Measurements from ENCODE around the gene NPY2R.

The NPY2R gene

GRCh38 chr4:155249016-155249566, 40.7 kb downstream of the NPY2R start:
- no peak for DNase-seq

DNA sequence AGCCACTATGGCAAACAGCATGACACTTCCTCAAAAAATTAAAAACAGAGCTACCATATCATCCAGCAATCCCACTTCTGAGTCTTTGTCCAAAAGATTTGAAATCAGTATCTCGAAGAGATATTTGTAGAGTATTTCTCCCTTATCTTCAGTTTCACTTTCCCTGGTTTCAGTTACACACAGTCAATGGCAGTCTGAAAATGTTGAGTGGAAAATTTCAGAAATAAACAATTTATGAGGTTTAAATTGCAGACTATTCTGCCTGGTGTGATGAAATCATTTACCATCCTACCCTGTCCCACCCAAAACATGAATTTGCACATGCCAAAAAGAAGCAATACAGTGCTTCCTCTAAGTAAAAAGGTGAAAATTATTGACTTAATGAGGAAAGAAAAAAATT, 43.9 kb downstream of the NPY2R start:
- DNase-seq: no peak

GRCh38 chr4:155263480-155263879, 55.0 kb downstream of the NPY2R start:
- DNase-seq: no peak

- no peak for DNase-seq
Observed at GRCh38 chr4:155265113-155265512, 56.7 kb downstream of the NPY2R start.
